ENCODE data around the gene RARG.
"Not testable (repeated sequence)": the region's sequence is repeated elsewhere in the genome, so short reads cannot be mapped to it uniquely, and the experiment has no call there.

The RARG gene

DNA sequence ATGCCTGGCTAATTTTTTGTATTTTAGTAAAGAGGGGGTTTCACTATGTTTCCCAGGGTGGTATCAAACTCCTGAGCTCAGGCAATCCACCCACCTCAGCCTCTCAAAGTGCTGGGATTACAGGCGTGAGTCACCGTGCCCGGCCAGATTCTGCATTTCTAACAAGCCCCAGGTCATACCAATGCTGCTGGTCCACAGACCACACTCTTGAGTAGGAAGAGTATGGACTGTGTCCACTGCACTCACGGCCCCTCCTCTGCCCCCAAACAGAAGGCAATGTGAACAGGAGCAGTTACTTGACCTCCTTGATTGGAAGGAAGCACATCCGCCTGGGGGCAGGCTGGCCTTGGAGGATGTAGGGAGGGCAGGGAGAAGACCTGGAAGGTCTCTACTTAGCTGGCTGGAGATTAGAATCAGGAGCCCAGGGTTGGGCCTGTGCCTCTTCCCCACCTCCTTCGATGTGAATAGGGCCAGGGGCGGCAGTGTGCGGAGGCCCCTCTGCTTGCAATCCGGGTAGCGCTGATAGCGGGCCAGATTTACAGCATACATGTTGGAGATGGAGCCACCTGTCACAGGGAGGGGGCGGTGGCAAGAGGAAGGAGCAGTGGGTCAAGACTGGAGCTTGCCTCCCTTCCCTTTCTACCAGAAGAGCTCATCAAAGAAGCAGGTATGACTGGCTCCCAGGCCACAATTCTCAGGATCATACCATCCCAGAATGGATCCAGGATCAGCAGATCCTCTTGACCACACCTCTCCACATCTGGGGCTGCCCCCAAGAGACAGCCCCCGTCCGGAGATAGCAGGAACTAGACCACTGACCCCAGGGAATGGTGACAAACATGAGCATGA is 60.9 kb downstream of the RARG start:
- Histone ChIP-seq H3K9me3 (ENCODE audit: control insufficient read depth, low read length) (no peaks in the 10 kb centered on the region), H3K36me3 (ENCODE audit: control insufficient read depth, insufficient read depth, low read length) (no peaks in the 10 kb centered on the region), H3K27me3 (ENCODE audit: control insufficient read depth, insufficient read depth, low read length, poor library complexity, severe bottlenecking) (peaks cover 5% of the 10 kb centered on the region), H3K4me3 (ENCODE audit: insufficient read depth, low read depth, low read length) (no peak overlapping the region), H3K27ac (ENCODE audit: insufficient read depth, low read depth, low read length, poor library complexity, severe bottlenecking) (no peak overlapping the region), H3K4me1 (ENCODE audit: control insufficient read depth, insufficient read depth, low read length) (peaks cover 4% of the 10 kb centered on the region)
- 89 to 90% methylated on average over 14 of the region's 14 CpGs for WGBS, 2 experiments

DNA sequence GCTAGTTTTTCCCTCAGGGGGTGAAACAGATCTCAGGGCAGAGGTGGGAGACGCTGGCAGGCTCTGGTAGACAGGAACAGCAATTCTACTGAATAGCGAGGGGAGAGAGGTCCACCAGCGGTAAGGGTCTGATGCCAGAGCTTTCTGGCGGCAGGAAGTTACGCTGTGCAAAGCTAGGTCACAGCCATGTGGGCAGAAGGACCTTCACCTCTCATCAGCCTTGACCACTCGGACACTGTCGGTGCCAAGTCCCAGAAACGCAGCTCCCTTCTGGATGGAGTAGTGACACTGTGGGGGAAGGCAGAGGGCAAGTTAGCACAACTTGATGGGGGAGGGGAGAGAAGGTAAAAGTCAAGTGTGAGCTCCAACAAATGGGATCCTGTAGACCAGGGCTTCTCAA is 61.8 kb downstream of the RARG start:
- H3K9me3 ChIP-seq (ENCODE audit: control insufficient read depth, low read length) = no peaks in the 10 kb centered on the region

GRCh38 chr12:53169644-53170043 is 62.4 kb downstream of the RARG start:
- no peak overlapping the region for H3K27ac ChIP-seq (ENCODE audit: insufficient read depth, low read depth, low read length, poor library complexity, severe bottlenecking)
- H3K4me3 ChIP-seq (ENCODE audit: insufficient read depth, low read depth, low read length) = no peak overlapping the region
- peaks cover under 1% of the 10 kb centered on the region for H3K4me1 ChIP-seq (ENCODE audit: control insufficient read depth, insufficient read depth, low read length)
- H3K36me3 ChIP-seq (ENCODE audit: control insufficient read depth, insufficient read depth, low read length) = no peaks in the 10 kb centered on the region
- no peaks in the 10 kb centered on the region for H3K9me3 ChIP-seq (ENCODE audit: control insufficient read depth, low read length)
- H3K27me3 ChIP-seq (ENCODE audit: control insufficient read depth, insufficient read depth, low read length, poor library complexity, severe bottlenecking) = peaks cover 5% of the 10 kb centered on the region
- 93 to 94% methylated on average over 7 of the region's 7 CpGs for WGBS, 2 experiments

More for the DNA sequence above, 61.8 kb downstream of the RARG start:
- H3K27me3 ChIP-seq (ENCODE audit: control insufficient read depth, insufficient read depth, low read length, poor library complexity, severe bottlenecking) = peaks cover 5% of the 10 kb centered on the region
- peaks cover 4% of the 10 kb centered on the region for H3K4me1 ChIP-seq (ENCODE audit: control insufficient read depth, insufficient read depth, low read length)
- no peaks in the 10 kb centered on the region for H3K36me3 ChIP-seq (ENCODE audit: control insufficient read depth, insufficient read depth, low read length)
- H3K27ac ChIP-seq (ENCODE audit: insufficient read depth, low read depth, low read length, poor library complexity, severe bottlenecking) = no peak overlapping the region
- 86 to 88% methylated on average over 8 of the region's 8 CpGs for WGBS, 2 experiments
- no peak overlapping the region for H3K4me3 ChIP-seq (ENCODE audit: insufficient read depth, low read depth, low read length)

DNA sequence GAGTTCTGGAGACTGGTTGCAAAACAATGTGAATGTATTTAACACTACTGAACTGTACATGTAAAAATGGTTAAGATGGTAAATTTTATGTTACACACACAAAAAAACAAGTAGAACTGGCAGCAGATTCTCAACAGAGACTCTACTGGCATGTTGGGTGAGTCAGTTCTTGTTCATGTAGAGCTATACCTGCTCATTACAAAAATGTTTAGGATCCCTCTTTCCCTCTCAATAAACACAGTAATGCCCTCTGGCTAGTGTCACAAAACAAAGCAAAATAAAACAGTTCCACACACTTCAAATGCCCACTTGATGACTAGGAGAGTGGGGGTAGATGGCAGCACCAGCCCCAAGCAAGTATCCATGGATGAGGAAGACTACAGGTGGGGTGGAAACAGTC is 65.2 kb downstream of the RARG start:
- Histone ChIP-seq H3K4me1 (ENCODE audit: control insufficient read depth, insufficient read depth, low read length) (no peaks in the 10 kb centered on the region), H3K27ac (ENCODE audit: insufficient read depth, low read depth, low read length, poor library complexity, severe bottlenecking) (no peak overlapping the region), H3K27me3 (ENCODE audit: control insufficient read depth, insufficient read depth, low read length, poor library complexity, severe bottlenecking) (no peaks in the 10 kb centered on the region), H3K36me3 (ENCODE audit: control insufficient read depth, insufficient read depth, low read length) (no peaks in the 10 kb centered on the region), H3K9me3 (ENCODE audit: control insufficient read depth, low read length) (no peaks in the 10 kb centered on the region), H3K4me3 (ENCODE audit: insufficient read depth, low read depth, low read length) (no peak overlapping the region)

- H3K4me3 ChIP-seq (ENCODE audit: insufficient read depth, low read depth, low read length); H3K36me3 ChIP-seq (ENCODE audit: control insufficient read depth, insufficient read depth, low read length); H3K27me3 ChIP-seq (ENCODE audit: control insufficient read depth, insufficient read depth, low read length, poor library complexity, severe bottlenecking); H3K9me3 ChIP-seq (ENCODE audit: control insufficient read depth, low read length); H3K4me1 ChIP-seq (ENCODE audit: control insufficient read depth, insufficient read depth, low read length); H3K27ac ChIP-seq (ENCODE audit: insufficient read depth, low read depth, low read length, poor library complexity, severe bottlenecking): not testable (repeated sequence)
- WGBS, 2 experiments = 85 to 94% methylated on average over 2 of the region's 2 CpGs
These were observed 69.0 kb downstream of the RARG start for GRCh38 chr12:53163008-53163407.

DNA sequence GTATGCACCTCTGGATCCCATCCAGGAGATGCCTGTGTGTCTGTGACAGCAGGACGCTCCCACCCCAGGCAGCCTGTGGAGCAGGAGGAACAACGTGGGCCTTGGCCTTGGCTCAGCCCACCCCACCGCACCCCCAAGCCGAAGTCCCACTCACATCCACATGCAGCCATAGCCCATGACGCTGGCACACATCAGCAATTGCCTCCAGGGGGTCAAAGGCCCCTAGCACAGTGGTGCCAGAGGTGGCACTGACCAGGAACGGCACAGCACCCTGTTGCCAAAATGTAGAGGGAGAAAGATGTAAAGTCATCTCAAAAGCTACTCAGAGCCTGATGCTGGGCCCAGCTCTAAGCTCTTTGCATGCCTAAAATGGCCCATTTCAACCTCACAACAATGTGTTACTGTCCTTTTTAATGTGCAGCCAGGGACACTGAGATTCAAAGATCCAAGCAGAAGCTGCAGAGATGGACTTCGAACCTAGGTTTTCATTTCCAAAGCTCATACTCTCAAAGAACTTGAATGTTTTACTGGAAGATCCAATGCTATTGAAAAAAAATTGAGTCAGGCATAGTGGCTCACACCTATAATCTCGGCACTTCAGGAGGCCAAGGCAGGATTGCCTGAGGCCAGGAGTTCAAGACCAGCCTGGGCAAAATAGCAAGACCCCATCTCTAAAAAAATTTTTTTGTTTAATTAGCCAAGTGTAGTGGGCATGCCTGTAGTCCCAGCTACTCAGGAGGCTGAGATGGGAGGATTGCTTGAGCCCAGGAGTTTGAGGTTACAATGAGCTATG is 70.7 kb downstream of the RARG start:
- Histone ChIP-seq H3K27me3 (ENCODE audit: control insufficient read depth, insufficient read depth, low read length, poor library complexity, severe bottlenecking) (no peaks in the 10 kb centered on the region), H3K4me3 (ENCODE audit: insufficient read depth, low read depth, low read length) (no peak overlapping the region), H3K4me1 (ENCODE audit: control insufficient read depth, insufficient read depth, low read length) (no peaks in the 10 kb centered on the region), H3K9me3 (ENCODE audit: control insufficient read depth, low read length) (no peaks in the 10 kb centered on the region), H3K27ac (ENCODE audit: insufficient read depth, low read depth, low read length, poor library complexity, severe bottlenecking) (no peak overlapping the region), H3K36me3 (ENCODE audit: control insufficient read depth, insufficient read depth, low read length) (no peaks in the 10 kb centered on the region)
- 88 to 94% methylated on average over 8 of the region's 8 CpGs for WGBS, 2 experiments

DNA sequence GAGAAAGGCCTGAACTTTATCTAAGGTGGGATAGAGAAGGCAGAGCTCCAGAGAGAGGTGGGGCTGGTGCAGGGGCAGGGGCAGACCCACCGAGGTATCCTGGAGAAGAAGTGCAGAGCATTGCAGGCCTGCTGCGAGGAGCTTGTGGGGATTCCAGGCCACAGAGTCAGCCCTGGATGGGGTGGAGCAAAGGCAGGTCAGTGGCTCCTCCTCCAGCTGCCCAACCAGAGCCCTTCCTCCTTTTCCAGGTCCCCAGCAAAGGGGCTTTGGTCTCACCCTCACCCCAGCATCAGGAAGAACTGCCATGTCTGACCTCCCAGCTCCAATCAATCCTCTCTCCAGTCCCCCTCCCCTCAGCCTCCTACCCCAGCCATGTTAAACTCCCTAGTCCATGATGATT is 71.3 kb downstream of the RARG start:
- WGBS, 2 experiments = 63 to 85% methylated on average over 2 of the region's 2 CpGs
- Histone ChIP-seq H3K4me1 (ENCODE audit: control insufficient read depth, insufficient read depth, low read length) (no peaks in the 10 kb centered on the region), H3K27me3 (ENCODE audit: control insufficient read depth, insufficient read depth, low read length, poor library complexity, severe bottlenecking) (no peaks in the 10 kb centered on the region), H3K4me3 (ENCODE audit: insufficient read depth, low read depth, low read length) (no peak overlapping the region), H3K27ac (ENCODE audit: insufficient read depth, low read depth, low read length, poor library complexity, severe bottlenecking) (no peak overlapping the region), H3K36me3 (ENCODE audit: control insufficient read depth, insufficient read depth, low read length) (no peaks in the 10 kb centered on the region), H3K9me3 (ENCODE audit: control insufficient read depth, low read length) (no peaks in the 10 kb centered on the region)

Measured in ectodermal cell (in vitro differentiated cells).